BE2C (cell line): ENCODE measurements around the gene VSIG10.
"Not testable (repeated sequence)": the region's sequence is repeated elsewhere in the genome, so short reads cannot be mapped to it uniquely, and the experiment has no call there.

Experiments used
- DNase-seq: peaks from one replicate; pipeline ENCODE4 v3.0.0-alpha.2; 2020
- H3K27me3 ChIP-seq: fragments of 250-450 bp; sonication (Bioruptor Pico); 2 replicates; pipeline ENCODE4 v1.5.1; 2020; ENCODE audit warnings: mild to moderate bottlenecking
- H3K36me3 ChIP-seq: fragments of 250-450 bp; sonication (Bioruptor Pico); 2 replicates; pipeline ENCODE4 v1.5.1; 2020; ENCODE audit warnings: mild to moderate bottlenecking
- H3K4me1 ChIP-seq: fragments of 250-450 bp; sonication (Bioruptor Pico); 2 replicates; pipeline ENCODE4 v1.5.1; 2020
- H3K4me3 ChIP-seq: 2 replicates; pipeline ENCODE4 v1.5.1; 2011; ENCODE audit warnings: low read depth, low read length
- H3K9me3 ChIP-seq: fragments of 250-450 bp; sonication (Bioruptor Pico); 2 replicates; pipeline ENCODE4 v1.5.1; 2020
- TF ChIP-seq, protein P1 (sequence below): IDR thresholded peaks from 2 replicates; pipeline ENCODE4 v1.5.1; 2012; ENCODE audit warnings: mild to moderate bottlenecking, low read depth, low read length

VSIG10 gene

DNA sequence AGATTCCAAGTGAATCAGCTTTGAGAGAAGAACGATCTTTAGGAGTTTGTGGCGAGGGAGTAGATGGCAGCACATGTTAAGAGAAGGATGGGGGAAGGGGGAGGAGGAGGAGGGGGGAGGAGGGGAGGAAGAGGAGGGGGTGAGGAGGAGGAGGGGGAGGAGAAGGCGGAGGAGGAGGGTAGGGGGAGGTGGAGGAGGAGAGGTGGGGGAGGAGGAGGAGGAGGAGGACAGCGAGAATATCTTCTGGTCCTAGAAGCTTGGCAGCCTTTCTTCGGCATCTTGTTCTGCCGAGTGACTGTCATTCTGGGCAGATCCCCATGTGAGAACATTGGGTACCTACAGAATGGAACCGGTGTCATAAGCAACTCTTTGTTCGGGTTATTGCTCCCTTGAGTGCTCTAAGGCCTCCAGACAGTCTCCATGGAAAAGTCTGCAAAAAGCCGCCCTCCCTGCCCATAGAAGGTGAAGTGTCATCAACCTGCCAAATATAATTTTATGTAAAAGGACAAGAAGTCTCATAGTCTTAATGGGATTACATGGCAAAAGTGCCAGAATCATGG, 80.4 kb downstream of the VSIG10 start:
- peaks cover 78% of the 10 kb centered on the region for H3K36me3 ChIP-seq
- DNase-seq = no peak
- H3K27me3 ChIP-seq = no peaks in the 10 kb centered on the region
- H3K9me3 ChIP-seq = no peaks in the 10 kb centered on the region
- H3K4me1 ChIP-seq = no peaks in the 10 kb centered on the region
- no peak overlapping the region for H3K4me3 ChIP-seq
- TF ChIP-seq, protein P1, sequence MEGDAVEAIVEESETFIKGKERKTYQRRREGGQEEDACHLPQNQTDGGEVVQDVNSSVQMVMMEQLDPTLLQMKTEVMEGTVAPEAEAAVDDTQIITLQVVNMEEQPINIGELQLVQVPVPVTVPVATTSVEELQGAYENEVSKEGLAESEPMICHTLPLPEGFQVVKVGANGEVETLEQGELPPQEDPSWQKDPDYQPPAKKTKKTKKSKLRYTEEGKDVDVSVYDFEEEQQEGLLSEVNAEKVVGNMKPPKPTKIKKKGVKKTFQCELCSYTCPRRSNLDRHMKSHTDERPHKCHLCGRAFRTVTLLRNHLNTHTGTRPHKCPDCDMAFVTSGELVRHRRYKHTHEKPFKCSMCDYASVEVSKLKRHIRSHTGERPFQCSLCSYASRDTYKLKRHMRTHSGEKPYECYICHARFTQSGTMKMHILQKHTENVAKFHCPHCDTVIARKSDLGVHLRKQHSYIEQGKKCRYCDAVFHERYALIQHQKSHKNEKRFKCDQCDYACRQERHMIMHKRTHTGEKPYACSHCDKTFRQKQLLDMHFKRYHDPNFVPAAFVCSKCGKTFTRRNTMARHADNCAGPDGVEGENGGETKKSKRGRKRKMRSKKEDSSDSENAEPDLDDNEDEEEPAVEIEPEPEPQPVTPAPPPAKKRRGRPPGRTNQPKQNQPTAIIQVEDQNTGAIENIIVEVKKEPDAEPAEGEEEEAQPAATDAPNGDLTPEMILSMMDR = no peak

DNA sequence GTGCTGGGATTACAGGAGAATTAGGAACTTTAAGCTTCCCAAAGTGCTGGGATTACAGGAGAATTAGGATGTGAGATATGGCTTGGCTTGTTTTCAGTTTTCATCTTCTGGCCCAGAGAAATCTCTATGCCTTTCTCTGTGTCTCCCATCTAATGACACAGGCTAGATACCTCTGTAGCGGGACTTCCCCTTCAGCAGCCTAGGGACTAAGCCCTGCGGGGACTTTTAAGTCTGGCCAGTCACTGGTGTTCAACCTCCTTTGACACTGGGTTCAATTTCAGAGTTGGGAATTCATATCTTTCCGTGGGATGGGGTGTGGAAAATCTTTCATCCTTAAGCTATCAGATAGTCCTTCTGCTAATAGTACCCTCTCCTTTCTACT, 81.1 kb downstream of the VSIG10 start:
- H3K9me3 ChIP-seq = no peaks in the 10 kb centered on the region
- peaks cover 74% of the 10 kb centered on the region for H3K36me3 ChIP-seq
- H3K4me1 ChIP-seq = no peaks in the 10 kb centered on the region
- no peak for DNase-seq
- no peak overlapping the region for H3K4me3 ChIP-seq
- H3K27me3 ChIP-seq = no peaks in the 10 kb centered on the region
- TF ChIP-seq, protein P1 = no peak

DNA sequence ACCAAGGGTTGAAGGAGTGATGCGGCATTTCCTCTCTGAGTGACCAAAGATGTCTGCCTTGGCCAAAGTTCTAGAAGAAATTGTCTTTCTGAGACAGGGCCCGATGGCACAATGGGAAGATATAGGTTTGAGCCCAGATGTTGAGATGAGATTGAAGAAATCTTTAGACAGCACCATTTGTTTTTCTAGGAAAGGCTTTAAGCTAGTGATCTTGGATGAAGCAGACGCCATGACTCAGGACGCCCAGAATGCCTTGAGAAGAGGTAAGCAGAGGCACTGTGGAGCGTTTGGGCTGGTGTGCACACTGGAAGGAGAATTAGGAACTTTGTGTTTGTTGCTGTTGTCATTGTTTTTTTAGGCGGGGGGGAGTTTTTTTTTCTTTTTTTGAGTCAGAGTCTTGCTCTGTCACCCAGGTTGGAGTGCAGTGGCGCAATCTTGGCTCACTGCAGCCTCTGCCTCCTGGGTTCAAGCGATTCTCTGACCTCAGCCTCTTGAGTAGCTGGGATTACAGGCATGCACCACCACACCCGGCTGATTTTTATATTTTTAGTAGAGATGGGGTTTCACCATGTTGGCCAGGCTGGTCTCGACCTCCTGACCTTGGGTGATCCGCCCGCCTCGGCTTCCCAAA, 81.6 kb downstream of the VSIG10 start:
- not testable (repeated sequence) for H3K9me3 ChIP-seq, H3K4me1 ChIP-seq, DNase-seq, H3K4me3 ChIP-seq, H3K27me3 ChIP-seq
- H3K36me3 ChIP-seq = peaks cover 71% of the 10 kb centered on the region

DNA sequence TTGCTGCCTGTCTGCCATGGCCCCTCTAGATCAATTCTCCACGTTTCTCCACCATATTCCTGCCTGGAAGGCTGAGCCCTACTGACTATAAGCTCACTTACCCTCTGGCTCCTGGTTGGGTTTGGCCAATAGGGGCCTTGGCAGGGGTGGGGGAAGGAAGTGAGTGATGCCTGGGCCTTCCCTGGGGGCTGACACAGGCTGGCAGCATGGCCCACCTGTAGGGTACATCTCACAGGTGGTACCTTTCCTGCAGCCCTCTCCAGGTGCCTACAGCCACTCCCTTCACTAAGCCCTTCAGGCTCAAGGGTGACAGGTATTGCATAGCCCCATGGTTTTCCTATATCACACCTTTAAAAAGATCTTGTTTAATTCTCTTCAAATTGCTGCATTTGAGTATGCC, 83.8 kb downstream of the VSIG10 start:
- Histone ChIP-seq H3K4me1 (no peaks in the 10 kb centered on the region), H3K4me3 (no peak overlapping the region), H3K9me3 (no peaks in the 10 kb centered on the region), H3K27me3 (no peaks in the 10 kb centered on the region), H3K36me3 (peaks cover 49% of the 10 kb centered on the region)
- no peak for DNase-seq
- TF ChIP-seq, protein P1 = no peak

DNA sequence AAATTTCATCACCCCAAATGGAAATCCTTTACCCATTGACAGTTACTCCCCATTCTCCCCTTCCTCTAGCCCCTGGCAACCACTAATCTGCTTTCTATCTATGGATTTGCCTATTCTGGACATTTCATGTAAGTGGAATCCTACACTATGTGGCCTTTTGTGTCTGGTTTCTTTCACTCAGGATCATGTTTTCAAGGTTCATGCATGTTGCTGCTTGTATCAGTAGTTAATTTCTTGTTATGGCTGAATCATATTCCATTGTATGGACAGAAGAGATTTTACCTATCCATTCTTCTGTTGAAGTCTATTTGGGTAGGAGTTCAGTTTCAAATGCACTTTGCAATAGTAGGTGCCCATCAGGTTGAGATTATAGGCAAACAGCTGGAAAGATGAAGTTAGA, 85.9 kb downstream of the VSIG10 start:
- H3K27me3 ChIP-seq = no peaks in the 10 kb centered on the region
- peak overlapping the region; percentile 71 for H3K4me3 ChIP-seq
- H3K36me3 ChIP-seq = peaks cover 38% of the 10 kb centered on the region
- no peak for DNase-seq
- TF ChIP-seq, protein P1 = no peak
- H3K4me1 ChIP-seq = no peaks in the 10 kb centered on the region
- H3K9me3 ChIP-seq = no peaks in the 10 kb centered on the region

DNA sequence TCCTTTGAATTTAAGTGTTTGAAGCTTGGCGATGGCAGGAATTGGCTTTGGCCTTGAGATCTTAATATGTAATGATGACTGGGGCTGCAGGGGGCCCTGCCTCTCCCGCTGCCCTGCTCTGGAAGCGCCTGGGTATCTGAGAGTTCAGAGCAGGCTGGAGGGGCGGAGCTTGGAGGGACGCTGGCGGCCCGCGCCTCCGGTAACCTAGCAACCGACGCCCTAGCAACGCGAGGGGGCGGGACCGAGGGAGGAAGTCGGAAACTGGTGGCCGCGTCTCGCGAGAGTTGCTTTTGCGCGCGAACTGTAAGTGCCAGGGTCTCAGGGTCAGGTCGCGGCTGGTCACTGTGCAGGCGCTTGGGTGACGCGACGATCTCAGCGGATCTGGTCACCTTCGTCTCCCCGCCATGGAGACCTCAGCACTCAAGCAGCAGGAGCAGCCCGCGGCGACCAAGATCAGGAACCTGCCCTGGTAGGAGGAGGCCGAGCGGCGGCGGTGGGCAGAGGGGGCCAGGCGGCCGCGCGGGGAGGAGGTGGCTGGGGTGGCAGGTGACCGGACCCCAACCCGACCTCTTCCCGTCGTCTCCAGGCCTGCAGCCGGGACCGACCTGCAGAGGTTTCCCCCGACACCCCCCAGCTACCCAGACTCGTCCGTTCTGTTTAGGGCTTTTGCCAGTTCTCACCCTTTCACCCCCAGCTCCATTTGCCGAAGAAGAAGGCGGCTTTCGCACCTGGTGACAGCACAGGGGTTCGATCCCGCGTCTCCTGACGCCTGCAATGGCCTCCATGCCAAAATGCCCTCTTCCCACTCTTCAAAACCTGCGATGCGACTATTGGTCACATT, 87.2 kb downstream of the VSIG10 start, which contains the start of gene RFC5:
Gene RFC5 (plus strand): TSS at position 280 of the 841 bp plus-strand sequence. CDS start 125 bp downstream, at position 405.
- peak within 1 kb of the TSS; percentile 71 for H3K4me3 ChIP-seq
- H3K4me1 ChIP-seq = no peaks in the 10 kb centered on the region
- peaks cover 27% of the 10 kb centered on the region for H3K36me3 ChIP-seq
- TF ChIP-seq, protein P1 = no peak
- no peaks in the 10 kb centered on the region for H3K9me3 ChIP-seq
- peak; percentile 99 for DNase-seq
- no peaks in the 10 kb centered on the region for H3K27me3 ChIP-seq
